H9 (cell line): ENCODE data around the gene THTPA. TPM values are rescaled to one million over a fixed set of nuclear protein-coding genes. Genes with fewer than 3 reads are reported as not detected.

Source experiments
- DNase-seq: peaks from one replicate; pipeline ENCODE4 v3.0.0-alpha.2; 2017
- H2AFZ ChIP-seq: one replicate; pipeline ENCODE4 v1.6.1; 2013; ENCODE audit warnings: mild to moderate bottlenecking, low read length, control low read depth, moderate library complexity
- H2AK5ac ChIP-seq: 2 replicates; pipeline ENCODE4 v1.6.1; 2013; ENCODE audit warnings: low read length, control low read depth, mixed read lengths; ENCODE audit not compliant: insufficient read length
- H2BK120ac ChIP-seq: one replicate; pipeline ENCODE4 v1.6.1; 2013; ENCODE audit warnings: low read depth, mild to moderate bottlenecking, low read length, control low read depth, inconsistent platforms; ENCODE audit not compliant: poor library complexity, severe bottlenecking
- H2BK12ac ChIP-seq: 2 replicates; pipeline ENCODE4 v1.6.1; 2013; ENCODE audit warnings: low read length, control low read depth, mixed read lengths, low read depth; ENCODE audit not compliant: insufficient read length
- H2BK15ac ChIP-seq: 2 replicates; pipeline ENCODE4 v1.6.1; 2013; ENCODE audit warnings: low read depth, low read length, control low read depth
- H2BK20ac ChIP-seq: one replicate; pipeline ENCODE4 v1.6.1; 2013; ENCODE audit warnings: low read depth, mild to moderate bottlenecking, low read length, control low read depth, inconsistent platforms; ENCODE audit not compliant: poor library complexity, severe bottlenecking
- H2BK5ac ChIP-seq: 2 replicates; pipeline ENCODE4 v1.6.1; 2013; ENCODE audit warnings: low read length, control low read depth, mixed read lengths; ENCODE audit not compliant: insufficient read length
- H3K14ac ChIP-seq: 2 replicates; pipeline ENCODE4 v1.6.1; 2013; ENCODE audit warnings: low read length, control low read depth; ENCODE audit not compliant: insufficient read depth
- H3K18ac ChIP-seq: 2 replicates; pipeline ENCODE4 v1.6.1; 2013; ENCODE audit warnings: low read depth, mild to moderate bottlenecking, mixed read lengths, low read length, control low read depth; ENCODE audit not compliant: insufficient read length
- H3K23ac ChIP-seq: 2 replicates; pipeline ENCODE4 v1.6.1; 2013; ENCODE audit warnings: low read length, control low read depth, mixed read lengths, low read depth; ENCODE audit not compliant: insufficient read length
- H3K23me2 ChIP-seq: 2 replicates; pipeline ENCODE4 v1.6.1; 2013; ENCODE audit warnings: low read depth, mild to moderate bottlenecking, mixed read lengths, low read length, control low read depth; ENCODE audit not compliant: insufficient read length, poor library complexity, severe bottlenecking
- H3K27ac ChIP-seq: 2 replicates; pipeline ENCODE4 v1.5.1; 2013; ENCODE audit warnings: low read length, control low read depth, mixed read lengths, low read depth; ENCODE audit not compliant: insufficient read length
- H3K27me3 ChIP-seq: 2 replicates; pipeline ENCODE4 v1.6.1; 2013; ENCODE audit warnings: low read length, control low read depth, inconsistent platforms; ENCODE audit not compliant: insufficient read depth
- H3K4ac ChIP-seq: 2 replicates; pipeline ENCODE4 v1.6.1; 2013; ENCODE audit warnings: low read depth, mild to moderate bottlenecking, control low read depth, inconsistent platforms, low read length, moderate library complexity
- H3K4me1 ChIP-seq: 2 replicates; pipeline ENCODE4 v1.6.1; 2013; ENCODE audit warnings: low read length, control low read depth, inconsistent platforms; ENCODE audit not compliant: insufficient read depth
- H3K4me2 ChIP-seq: 2 replicates; pipeline ENCODE4 v1.6.1; 2013; ENCODE audit warnings: low read length, control low read depth, mixed read lengths; ENCODE audit not compliant: insufficient read length, insufficient read depth
- H3K56ac ChIP-seq: 2 replicates; pipeline ENCODE4 v1.6.1; 2013; ENCODE audit warnings: low read depth, mild to moderate bottlenecking, mixed read lengths, low read length, control low read depth; ENCODE audit not compliant: insufficient read length
- H3K79me1 ChIP-seq: 2 replicates; pipeline ENCODE4 v1.6.1; 2013; ENCODE audit warnings: low read depth, mild to moderate bottlenecking, moderate library complexity, low read length, control low read depth, inconsistent platforms; ENCODE audit not compliant: insufficient read depth, poor library complexity, severe bottlenecking
- H3K79me2 ChIP-seq: 2 replicates; pipeline ENCODE4 v1.6.1; 2013; ENCODE audit warnings: low read length, control low read depth, inconsistent platforms; ENCODE audit not compliant: insufficient read depth
- H3K9ac ChIP-seq: 2 replicates; pipeline ENCODE4 v1.6.1; 2013; ENCODE audit warnings: low read length, control low read depth, mixed read lengths; ENCODE audit not compliant: insufficient read length; ENCODE audit errors: extremely low read depth
- H3K9me3 ChIP-seq: one replicate; pipeline ENCODE4 v1.6.1; 2013; ENCODE audit warnings: low read depth, low read length, inconsistent platforms; ENCODE audit not compliant: control insufficient read depth
- H3T11ph ChIP-seq: one replicate; pipeline ENCODE4 v1.6.1; 2013; ENCODE audit warnings: mild to moderate bottlenecking, low read length, control low read depth, inconsistent platforms
- H4K20me1 ChIP-seq: one replicate; pipeline ENCODE4 v1.6.1; 2013; ENCODE audit not compliant: control insufficient read depth, insufficient read length, insufficient read depth
- H4K5ac ChIP-seq: 2 replicates; pipeline ENCODE4 v1.6.1; 2013; ENCODE audit warnings: low read depth, mild to moderate bottlenecking, mixed read lengths, low read length, control low read depth; ENCODE audit not compliant: insufficient read length
- H4K8ac ChIP-seq: replicated peaks from 2 replicates; pipeline ENCODE4 v1.6.1; 2013; ENCODE audit warnings: low read length, control low read depth, mixed read lengths, low read depth; ENCODE audit not compliant: insufficient read length
- H4K91ac ChIP-seq: 2 replicates; pipeline ENCODE4 v1.6.1; 2013; ENCODE audit warnings: low read depth, mild to moderate bottlenecking, moderate library complexity, mixed read lengths, low read length, control low read depth; ENCODE audit not compliant: insufficient read length
- H3K27ac Mint-ChIP-seq, 3 experiments: 2 replicates in 2 of 3; 3 replicates in 1 of 3; pipeline ENCODE4 v1.8.0; 2020 to 2021; ENCODE audit warnings: mixed read lengths in 3 of 3, mild to moderate bottlenecking in 1 of 3, moderate library complexity in 1 of 3
- H3K27me3 Mint-ChIP-seq: 2 replicates; pipeline ENCODE4 v1.8.0; 2021; ENCODE audit warnings: low read depth, mild to moderate bottlenecking, moderate library complexity, mixed read lengths
- H3K36me3 Mint-ChIP-seq, 3 experiments: 2 replicates in 2 of 3; 3 replicates in 1 of 3; pipeline ENCODE4 v1.8.0; 2020 to 2021; ENCODE audit warnings: low read depth in 3 of 3, mixed read lengths in 3 of 3; ENCODE audit not compliant: insufficient read depth in 1 of 3
- H3K4me1 Mint-ChIP-seq, 2 experiments: 2 replicates each; pipeline ENCODE4 v1.8.0; 2020; ENCODE audit warnings: mixed read lengths in 2 of 2
- H3K4me3 Mint-ChIP-seq, 2 experiments: 2 replicates in 1 of 2; 3 replicates in 1 of 2; pipeline ENCODE4 v1.8.0; 2020 to 2021; ENCODE audit warnings: mild to moderate bottlenecking in 2 of 2, mixed read lengths in 2 of 2, moderate library complexity in 1 of 2
- H3K9me3 Mint-ChIP-seq, 2 experiments: 2 replicates in 1 of 2; 3 replicates in 1 of 2; pipeline ENCODE4 v1.8.0; 2020; ENCODE audit warnings: mild to moderate bottlenecking in 2 of 2, mixed read lengths in 2 of 2, moderate library complexity in 1 of 2
- WGBS: extraction: QIAGEN DNeasy Blood & Tissue Kit; methylation state at CpG from one replicate; pipeline ENCODE4 v1.1.7; 2013; ENCODE audit warnings: missing lambda C conversion rate, low lambda C conversion rate, mixed read lengths; ENCODE audit not compliant: insufficient read length; ENCODE audit errors: extremely low coverage; 5-methylcytosine and 5-hydroxymethylcytosine counted together
- total RNA-seq: library from RNA; stranded (reverse); gene quantifications from 2 replicates; pipeline ENCODE4 v1.2.1, GENCODE V29; 2021
- TF ChIP-seq, protein P1 (sequence below): fragments of 200-600 bp; sonication (generic); conservative IDR thresholded peaks from 3 replicates; pipeline ENCODE4 v1.8.0; 2021; ENCODE audit warnings: antibody characterized with exemption, mild to moderate bottlenecking

Gene THTPA
- total RNA-seq, 1 experiment from 2014 or later: 15.6 TPM

DNA sequence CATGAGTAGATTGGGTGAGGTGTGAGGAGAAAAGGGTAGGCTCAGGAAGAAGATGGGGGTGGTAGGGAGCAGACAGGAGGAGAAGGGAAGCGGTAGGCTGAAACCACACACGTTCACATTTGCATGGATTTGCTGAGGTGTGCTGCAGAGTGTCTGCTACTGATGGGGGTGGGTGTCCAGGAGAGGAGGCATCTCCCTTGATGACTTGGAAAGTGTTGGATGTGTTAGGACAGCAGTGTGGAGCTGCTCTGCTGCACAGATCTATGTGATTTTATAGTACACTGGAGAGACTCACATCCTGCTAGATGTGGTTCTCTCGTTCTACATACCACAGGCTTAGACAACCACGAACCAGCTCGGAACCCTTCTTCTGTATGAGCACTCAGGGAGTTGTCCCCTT is 13.8 kb upstream of the THTPA start:
- no peak overlapping the region for H4K8ac ChIP-seq
- H3K27ac Mint-ChIP-seq: peak overlapping the region; percentile 14 to 76 (median 50); a peak in 4 of 7 replicates
- no peak overlapping the region for H3K9ac ChIP-seq
- no peaks in the 10 kb centered on the region; a peak in 1 of 5 replicates for H3K9me3 Mint-ChIP-seq
- H3K23me2 ChIP-seq: peaks cover 21% of the 10 kb centered on the region
- no peak overlapping the region for H2BK20ac ChIP-seq
- H2BK15ac ChIP-seq: no peak overlapping the region
- no peaks in the 10 kb centered on the region for H4K20me1 ChIP-seq
- no peak overlapping the region for H3K18ac ChIP-seq
- H3T11ph ChIP-seq: no peak overlapping the region
- no peak overlapping the region for H3K4ac ChIP-seq
- H2BK12ac ChIP-seq: no peak overlapping the region
- H2AFZ ChIP-seq: no peak overlapping the region
- no peak overlapping the region for H4K91ac ChIP-seq
- no CpG with 5 or more reads among the region's 5 CpGs for WGBS
- no peaks in the 10 kb centered on the region for H3K9me3 ChIP-seq
- H3K4me3 Mint-ChIP-seq: peak overlapping the region in 1 of 2 experiments; percentile 38; a peak in 2 of 5 replicates
- no peak overlapping the region for H3K56ac ChIP-seq
- H3K4me1 Mint-ChIP-seq: peaks cover 40% of the 10 kb centered on the region in 2 experiments
- H3K14ac ChIP-seq: no peak overlapping the region
- no peak overlapping the region for H4K5ac ChIP-seq
- H3K4me1 ChIP-seq: peaks cover 40% of the 10 kb centered on the region; the same call in 1 of the 2 replicates
- peaks cover 2% of the 10 kb centered on the region; the same call in 1 of the 2 replicates for H3K79me2 ChIP-seq
- no peak overlapping the region for H2AK5ac ChIP-seq
- H3K4me2 ChIP-seq: no peak overlapping the region
- H3K79me1 ChIP-seq: no peaks in the 10 kb centered on the region
- no peaks in the 10 kb centered on the region; the same call in 1 of the 2 replicates for H3K27me3 Mint-ChIP-seq
- peaks cover 13 to 31% (median 13%) of the 10 kb centered on the region in 3 experiments; a peak in 6 of 7 replicates for H3K36me3 Mint-ChIP-seq
- DNase-seq: no peak
- no peak overlapping the region for H3K27ac ChIP-seq
- H3K27me3 ChIP-seq: no peaks in the 10 kb centered on the region
- TF ChIP-seq, protein P1, sequence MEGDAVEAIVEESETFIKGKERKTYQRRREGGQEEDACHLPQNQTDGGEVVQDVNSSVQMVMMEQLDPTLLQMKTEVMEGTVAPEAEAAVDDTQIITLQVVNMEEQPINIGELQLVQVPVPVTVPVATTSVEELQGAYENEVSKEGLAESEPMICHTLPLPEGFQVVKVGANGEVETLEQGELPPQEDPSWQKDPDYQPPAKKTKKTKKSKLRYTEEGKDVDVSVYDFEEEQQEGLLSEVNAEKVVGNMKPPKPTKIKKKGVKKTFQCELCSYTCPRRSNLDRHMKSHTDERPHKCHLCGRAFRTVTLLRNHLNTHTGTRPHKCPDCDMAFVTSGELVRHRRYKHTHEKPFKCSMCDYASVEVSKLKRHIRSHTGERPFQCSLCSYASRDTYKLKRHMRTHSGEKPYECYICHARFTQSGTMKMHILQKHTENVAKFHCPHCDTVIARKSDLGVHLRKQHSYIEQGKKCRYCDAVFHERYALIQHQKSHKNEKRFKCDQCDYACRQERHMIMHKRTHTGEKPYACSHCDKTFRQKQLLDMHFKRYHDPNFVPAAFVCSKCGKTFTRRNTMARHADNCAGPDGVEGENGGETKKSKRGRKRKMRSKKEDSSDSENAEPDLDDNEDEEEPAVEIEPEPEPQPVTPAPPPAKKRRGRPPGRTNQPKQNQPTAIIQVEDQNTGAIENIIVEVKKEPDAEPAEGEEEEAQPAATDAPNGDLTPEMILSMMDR: no peak
- H2BK120ac ChIP-seq: no peak overlapping the region
- H2BK5ac ChIP-seq: no peak overlapping the region
- H3K23ac ChIP-seq: no peak overlapping the region
